ENCODE results near the gene RAB6A. TPM values are rescaled to one million over a fixed set of nuclear protein-coding genes. Genes with fewer than 3 reads are reported as not detected.
"Not testable (repeated sequence)": the region's sequence is repeated elsewhere in the genome, so short reads cannot be mapped to it uniquely, and the experiment has no call there.

Gene RAB6A
- polyA plus RNA-seq (ENCODE audit: insufficient read length in 4 of 4): 100 to 1,000 TPM; 117 to 132 (median 129) TPM

DNA sequence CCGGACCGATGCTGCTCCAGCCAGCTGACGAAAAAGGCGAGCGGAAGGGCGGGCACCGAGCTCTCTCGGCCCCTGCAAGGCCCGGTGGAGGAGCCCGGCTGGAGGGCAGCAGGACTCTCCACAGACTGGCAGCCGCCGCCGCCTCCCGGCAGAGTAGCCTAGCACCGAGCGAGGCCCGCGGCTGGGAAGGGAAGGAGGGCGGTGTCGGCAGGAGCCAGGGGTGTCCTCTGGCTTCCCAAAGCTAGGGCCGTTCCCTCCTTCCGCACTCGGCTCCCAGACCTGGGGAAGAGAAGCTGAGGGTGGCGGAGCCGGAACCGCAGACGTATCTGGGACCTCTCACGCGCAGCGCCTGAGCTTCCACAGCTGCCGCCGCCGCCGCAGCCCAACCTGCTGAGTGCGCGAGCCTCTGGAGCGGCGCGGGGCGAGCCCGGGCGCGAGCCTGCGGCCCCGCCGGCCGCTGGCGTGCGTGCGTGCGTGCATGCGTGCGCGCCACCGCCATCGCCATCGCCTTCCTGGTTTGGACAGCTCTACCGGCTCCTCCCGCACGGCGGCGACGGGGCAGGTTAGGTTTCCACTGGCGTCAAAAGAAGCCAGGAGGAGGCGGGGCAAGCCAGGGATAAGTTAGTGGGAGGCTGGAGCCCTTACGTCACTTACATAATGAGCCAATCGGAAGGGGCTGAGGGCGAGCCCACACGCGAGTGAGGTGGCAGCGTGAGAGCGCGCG, at the start of gene RAB6A:
Gene RAB6A, minus strand, starts transcription at position 396 of the 724 bp plus-strand sequence. CDS start 439 bp downstream, outside the sequence.
- peak; percentile 96 to 99 (median 98) for DNase-seq (ENCODE audit: low read depth in 4 of 4, low spot score in 3 of 4)

DNA sequence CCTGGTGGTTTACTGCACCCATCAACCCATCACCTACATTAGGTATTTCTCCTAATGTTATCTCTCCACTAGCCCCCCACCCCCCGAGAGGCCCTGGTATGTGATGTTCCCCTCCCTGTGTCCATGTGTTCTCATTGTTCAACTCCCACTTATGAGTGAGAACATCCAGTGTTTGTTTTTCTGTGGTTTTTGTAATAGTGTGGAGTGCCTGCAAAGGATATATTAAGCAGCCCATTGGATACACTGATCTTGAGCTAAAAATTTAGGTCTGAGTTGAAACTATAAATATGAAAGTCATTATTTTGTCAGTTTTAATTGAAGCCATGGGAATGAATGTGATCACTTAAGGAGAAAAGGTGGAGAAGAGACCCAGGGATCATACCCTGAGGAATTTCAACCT, 49.8 kb upstream of the RAB6A start:
- no peak for DNase-seq (ENCODE audit: low read depth in 4 of 4, low spot score in 3 of 4)

GRCh38 chr11:73808052-73808451, 47.2 kb upstream of the RAB6A start:
- no peak for DNase-seq (ENCODE audit: low read depth in 4 of 4, low spot score in 3 of 4)

- no peak for DNase-seq (ENCODE audit: low read depth in 4 of 4, low spot score in 3 of 4)
Measured at GRCh38 chr11:73804712-73805111, 43.8 kb upstream of the RAB6A start.

GRCh38 chr11:73801136-73801535, 40.3 kb upstream of the RAB6A start:
- no peak for DNase-seq (ENCODE audit: low read depth in 4 of 4, low spot score in 3 of 4)

GRCh38 chr11:73800276-73800806, 39.5 kb upstream of the RAB6A start:
- no peak for DNase-seq (ENCODE audit: low read depth in 4 of 4, low spot score in 3 of 4)

DNA sequence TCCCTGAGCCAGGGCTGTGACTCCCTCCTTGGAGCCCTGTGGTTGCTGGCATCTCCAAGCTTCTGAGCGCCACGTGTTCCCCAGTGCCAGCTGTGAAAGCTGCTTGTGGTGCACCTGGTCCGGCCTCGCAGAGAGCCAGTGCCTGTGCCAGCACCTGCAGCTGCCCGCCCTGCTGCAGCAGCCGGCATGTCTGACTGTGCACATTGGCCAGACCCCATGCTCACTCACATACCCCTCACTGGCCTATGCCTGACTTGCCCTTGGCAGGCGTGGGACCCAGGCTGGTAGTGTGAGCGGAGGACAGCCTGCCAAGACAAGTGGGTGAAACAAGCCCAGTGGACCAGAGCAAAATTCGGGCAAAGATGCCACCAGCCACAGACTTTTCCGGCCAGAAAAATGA, 36.6 kb upstream of the RAB6A start:
- no peak for DNase-seq (ENCODE audit: low read depth in 4 of 4, low spot score in 3 of 4)

- DNase-seq (ENCODE audit: low read depth in 4 of 4, low spot score in 3 of 4): no peak
Measured at GRCh38 chr11:73795925-73796632, 35.2 kb upstream of the RAB6A start.

GRCh38 chr11:73792584-73792983, 31.7 kb upstream of the RAB6A start:
- no peak for DNase-seq (ENCODE audit: low read depth in 4 of 4, low spot score in 3 of 4)

GRCh38 chr11:73789279-73789670, 28.4 kb upstream of the RAB6A start:
- no peak for DNase-seq (ENCODE audit: low read depth in 4 of 4, low spot score in 3 of 4)

DNA sequence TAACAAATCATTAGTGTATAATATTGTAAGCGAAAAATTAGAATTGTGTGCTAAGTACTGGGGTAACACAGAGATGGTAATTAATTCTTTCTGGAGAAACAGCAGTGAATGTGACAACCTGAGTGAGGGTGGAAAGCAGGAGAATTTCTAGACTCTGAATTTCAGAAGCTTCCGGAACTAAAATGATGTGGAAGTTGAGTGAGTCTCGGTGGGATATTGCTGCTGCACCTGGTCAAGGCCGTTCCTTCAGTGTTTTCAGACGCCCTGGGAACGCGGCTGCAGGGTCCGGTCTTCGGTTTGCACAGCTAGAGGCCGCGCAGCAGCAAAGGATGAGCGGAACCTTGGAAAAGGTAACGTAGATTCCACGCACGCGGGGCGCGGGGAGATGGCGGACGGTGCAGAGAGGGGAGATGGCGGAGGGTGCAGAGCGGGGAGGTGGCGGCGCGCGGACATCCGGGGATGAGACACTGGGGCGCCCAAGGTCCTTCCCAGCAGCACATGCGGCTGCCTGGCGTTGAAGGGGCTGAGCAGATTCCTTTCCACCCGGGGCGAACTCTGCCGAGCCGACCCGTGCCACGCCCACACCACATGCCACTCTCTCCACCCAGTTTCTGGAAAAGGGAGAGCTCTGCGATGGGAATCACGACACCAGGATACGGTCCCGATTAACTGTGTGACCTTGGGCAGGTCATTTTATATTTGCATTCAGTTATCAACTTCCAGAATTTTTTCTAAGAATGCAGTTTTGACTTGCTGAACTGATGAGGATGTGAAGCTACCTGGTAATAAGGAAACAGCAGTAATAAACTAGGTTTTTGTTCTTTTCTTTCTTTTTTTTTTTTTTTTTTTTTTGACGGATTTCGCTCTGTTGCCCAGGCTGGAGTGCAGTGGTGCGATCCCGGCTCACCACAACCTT, 27.0 kb upstream of the RAB6A start, which contains the start of gene MRPL48:
Gene MRPL48, plus strand, starts transcription at position 232 of the 916 bp plus-strand sequence. Its CDS starts 98 bp downstream, at position 330.
- DNase-seq (ENCODE audit: low read depth in 4 of 4, low spot score in 3 of 4): peak; percentile 75 to 92 (median 81)

DNA sequence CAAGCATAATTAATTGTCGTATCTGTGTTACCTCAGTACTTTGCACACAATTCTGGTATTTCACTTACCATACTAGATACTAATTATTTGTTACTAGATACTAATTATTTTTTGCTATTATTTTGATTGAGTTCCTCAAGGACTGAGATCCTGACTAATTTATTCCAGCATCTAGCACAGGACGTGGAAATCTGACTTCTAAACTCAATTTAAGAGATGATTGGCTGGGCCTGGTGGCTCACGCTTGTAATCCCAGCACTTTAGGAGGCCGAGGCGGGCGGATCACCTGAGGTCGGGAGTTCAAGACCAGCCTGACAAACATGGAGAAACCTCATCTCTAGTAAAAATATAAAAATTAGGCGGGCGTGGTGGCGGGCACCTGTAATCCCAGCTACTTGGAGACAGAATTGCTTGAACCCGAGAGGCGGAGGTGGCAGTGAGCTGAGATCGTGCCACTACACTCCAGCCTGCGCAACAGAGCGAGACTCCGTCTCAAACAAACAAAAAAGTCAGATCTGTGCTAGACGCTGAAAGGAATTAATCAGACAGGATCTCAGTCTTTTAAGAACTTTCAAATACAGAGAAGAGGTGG, 26.3 kb upstream of the RAB6A start:
- no peak for DNase-seq (ENCODE audit: low read depth in 4 of 4, low spot score in 3 of 4)

DNA sequence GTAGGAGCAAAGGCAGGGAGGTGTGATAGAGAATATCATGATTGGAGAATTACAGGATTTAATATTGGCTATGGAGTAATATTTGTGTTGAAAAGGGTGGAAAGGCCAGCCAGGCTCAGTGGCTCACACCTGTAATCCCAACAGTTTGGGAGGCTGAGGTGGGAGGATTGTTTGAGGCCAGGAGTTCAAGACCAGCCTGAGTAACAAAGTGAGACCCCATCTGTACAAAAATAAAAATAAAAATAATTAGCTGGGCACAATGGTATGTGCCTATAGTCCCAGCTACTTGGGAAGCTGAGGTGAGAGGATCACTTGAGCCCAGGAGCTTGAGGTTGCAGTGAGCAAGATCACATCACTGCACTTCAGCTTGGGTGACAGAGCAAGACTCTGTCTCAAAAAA, 24.6 kb upstream of the RAB6A start:
- not testable (repeated sequence) for DNase-seq (ENCODE audit: low read depth in 4 of 4, low spot score in 3 of 4)

DNA sequence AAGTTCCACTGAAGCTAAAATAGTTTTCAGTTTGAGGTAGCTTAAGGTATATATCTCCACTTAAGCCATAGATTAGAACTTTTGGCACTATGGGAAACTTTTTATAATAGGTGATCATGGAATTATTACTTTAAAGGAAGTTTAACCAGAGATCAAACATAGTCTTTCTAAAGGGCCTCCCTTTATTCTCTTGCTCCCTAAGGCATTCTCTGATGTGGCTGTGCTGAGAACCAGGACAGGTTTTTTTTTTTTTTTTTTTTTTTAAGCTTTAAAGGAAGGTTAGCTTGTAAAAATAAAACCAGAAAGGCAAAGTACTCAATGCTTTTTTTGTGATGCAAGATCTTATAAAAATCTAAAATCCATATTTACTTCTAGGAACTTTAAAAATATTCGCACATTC, 23.9 kb upstream of the RAB6A start:
- DNase-seq (ENCODE audit: low read depth in 4 of 4, low spot score in 3 of 4): no peak

GRCh38 chr11:73784080-73784634, 23.3 kb upstream of the RAB6A start:
- DNase-seq (ENCODE audit: low read depth in 4 of 4, low spot score in 3 of 4): no peak

GRCh38 chr11:73783483-73784020, 22.7 kb upstream of the RAB6A start:
- no peak for DNase-seq (ENCODE audit: low read depth in 4 of 4, low spot score in 3 of 4)

DNA sequence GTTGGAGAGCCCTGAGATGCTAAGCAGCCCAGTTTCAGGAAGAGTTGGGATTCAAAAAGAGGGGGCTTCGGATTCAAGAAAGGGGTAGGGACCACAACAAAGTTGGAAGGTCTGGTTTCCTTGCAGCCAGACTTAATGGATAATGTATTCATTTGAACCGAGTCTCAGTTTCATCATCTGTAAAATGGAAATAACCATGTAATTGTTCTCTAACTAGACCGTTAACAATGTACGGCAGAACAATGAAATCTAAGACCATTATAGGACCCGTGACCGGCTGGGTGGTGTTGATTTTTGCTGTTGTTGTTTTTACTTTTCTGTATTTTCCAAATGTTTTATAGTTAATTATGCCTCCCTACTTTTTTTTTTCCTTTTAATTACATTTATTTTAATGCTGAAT, 20.4 kb upstream of the RAB6A start:
- DNase-seq (ENCODE audit: low read depth in 4 of 4, low spot score in 3 of 4): no peak

- peak; percentile 94 to 97 (median 96) for DNase-seq (ENCODE audit: low read depth in 4 of 4, low spot score in 3 of 4)
Measured at GRCh38 chr11:73779084-73779902, 18.4 kb upstream of the RAB6A start.

DNA sequence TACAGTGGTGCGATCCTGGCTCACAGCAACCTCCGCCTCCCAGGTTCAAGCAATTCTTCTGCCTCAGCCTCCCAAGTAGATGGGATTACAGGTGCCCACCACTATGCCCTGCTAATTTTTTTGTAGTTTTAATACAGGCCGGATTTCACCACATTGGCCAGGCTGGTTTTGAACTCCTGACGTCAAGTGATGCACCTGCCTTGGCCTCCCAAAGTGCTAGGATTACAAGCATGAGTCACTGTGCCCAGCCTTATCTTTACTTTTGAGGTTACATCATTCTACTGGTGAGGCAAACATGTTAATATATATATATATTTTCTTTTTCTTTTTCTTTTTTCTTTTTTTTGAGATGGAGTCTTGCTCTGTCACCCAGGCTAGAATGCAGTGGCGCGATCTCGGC, 9.9 kb upstream of the RAB6A start:
- not testable (repeated sequence) for DNase-seq (ENCODE audit: low read depth in 4 of 4, low spot score in 3 of 4)

Data from right renal pelvis (tissue), 4 donors.